Endothelial cell of coronary artery (primary cell): ENCODE data around the gene TUBA8. TPM values are rescaled to one million over a fixed set of nuclear protein-coding genes. Genes with fewer than 3 reads are reported as not detected.

Source experiments
- total RNA-seq: library from RNA; depleted of rRNA; stranded (reverse); fragments of >200 nt; gene quantifications from 2 replicates; pipeline ENCODE4 v1.2.3, GENCODE V29; 2014

Gene TUBA8
- 0.94 and 17.3 TPM in 2 replicates for total RNA-seq

GRCh38 chr22:18110194-18110953, at the start of gene TUBA8:
Gene TUBA8, plus strand, starts transcription at chr22:18110809. Its CDS starts 57 bp downstream, at chr22:18110866.

GRCh38 chr22:18077639-18078328, 32.8 kb upstream of the TUBA8 start, which contains the start of gene PEX26:
Gene PEX26, plus strand, starts transcription at chr22:18077990. Its CDS starts 387 bp downstream, at chr22:18078377.

Other genes starting within 250 kb of the TUBA8 start
- 25.5 and 28.5 TPM in 2 replicates for gene MICAL3, start 86.2 kb upstream of the TUBA8 start, total RNA-seq
- 17.5 and 19.5 TPM in 2 replicates for gene PEX26, start 32.8 kb upstream of the TUBA8 start, total RNA-seq
- 11.5 and 59.9 TPM in 2 replicates for gene USP18, start 39.4 kb downstream of the TUBA8 start, total RNA-seq